IMR-90 (cell line): ENCODE measurements around the gene SASH3. TPM values are rescaled to one million over a fixed set of nuclear protein-coding genes. Genes with fewer than 3 reads are reported as not detected.

Source experiments
- ATAC-seq: fragments of 200-7000 bp; cut with Tn5 transposase; 2 replicates; pipeline ENCODE4 v1.9.1; 2020; ENCODE audit warnings: low read depth, mild to moderate bottlenecking, moderate library complexity
- BruUV-seq: library from RNA; stranded (reverse); fragments of 400-500 nt; replicated peaks from 2 replicates; lab custom pipeline; 2021; lab: Mats Ljungman, UMichigan
- CTCF ChIA-PET: fragments of 300-600 bp; formaldehyde crosslinking; extraction: SDS; loops from one replicate; lab custom pipeline; 2021; ENCODE audit warnings: antibody characterized with exemption; lab: Yijun Ruan, JAX
- POLR2A ChIA-PET: fragments of 300-600 bp; sonication (Branson Sonifier 250); formaldehyde crosslinking; loops from one replicate; lab custom pipeline; 2022; ENCODE audit warnings: antibody characterized with exemption; ENCODE audit not compliant: unreplicated experiment; lab: Charles Lee
- DNase-seq: peaks from one replicate; pipeline ENCODE4 v3.0.0; 2013
- H2AFZ ChIP-seq: replicated peaks from 2 replicates; pipeline ENCODE3; 2013; ENCODE audit warnings: low read length, mild to moderate bottlenecking; ENCODE audit not compliant: poor library complexity
- H2AK5ac ChIP-seq: 2 replicates; pipeline ENCODE4 v1.6.1; 2013; ENCODE audit warnings: low read depth, low read length, inconsistent platforms
- H2AK9ac ChIP-seq: replicated peaks from 2 replicates; pipeline ENCODE3; 2013; ENCODE audit warnings: mild to moderate bottlenecking, low read depth, low read length, moderate library complexity; ENCODE audit not compliant: poor library complexity
- H2BK120ac ChIP-seq: 2 replicates; pipeline ENCODE4 v1.6.1; 2013; ENCODE audit warnings: low read depth, low read length, inconsistent platforms
- H2BK15ac ChIP-seq: 3 replicates; pipeline ENCODE4 v1.6.1; 2013; ENCODE audit warnings: low read depth, low read length, inconsistent platforms
- H2BK20ac ChIP-seq: 2 replicates; pipeline ENCODE4 v1.6.1; 2013; ENCODE audit warnings: low read depth, mild to moderate bottlenecking, inconsistent platforms, low read length, moderate library complexity
- H2BK5ac ChIP-seq: 2 replicates; pipeline ENCODE4 v1.6.1; 2013; ENCODE audit warnings: mild to moderate bottlenecking, low read depth, low read length, inconsistent platforms; ENCODE audit not compliant: poor library complexity, severe bottlenecking
- H3K14ac ChIP-seq: replicated peaks from 2 replicates; pipeline ENCODE4 v1.6.1; 2013; ENCODE audit warnings: low read depth, low read length, inconsistent platforms
- H3K18ac ChIP-seq: 2 replicates; pipeline ENCODE4 v1.6.1; 2013; ENCODE audit warnings: low read depth, low read length, control low read depth
- H3K23ac ChIP-seq: 2 replicates; pipeline ENCODE4 v1.6.1; 2013; ENCODE audit warnings: low read depth, low read length, inconsistent platforms
- H3K27ac ChIP-seq: 2 replicates; pipeline ENCODE4 v1.5.1; 2013; ENCODE audit warnings: mild to moderate bottlenecking, control low read depth, low read length; ENCODE audit not compliant: insufficient read depth
- H3K27me3 ChIP-seq: 2 replicates; pipeline ENCODE4 v1.6.1; 2013; ENCODE audit warnings: low read length; ENCODE audit not compliant: control insufficient read depth, insufficient read depth
- H3K36me3 ChIP-seq: 2 replicates; pipeline ENCODE4 v1.6.1; 2013; ENCODE audit warnings: low read length, mixed read lengths; ENCODE audit not compliant: control insufficient read depth, insufficient read depth
- H3K4ac ChIP-seq: 2 replicates; pipeline ENCODE4 v1.6.1; 2013; ENCODE audit warnings: low read depth, low read length, inconsistent platforms
- H3K4me1 ChIP-seq: 2 replicates; pipeline ENCODE4 v1.6.1; 2013; ENCODE audit warnings: low read length, mixed read lengths; ENCODE audit not compliant: control insufficient read depth, insufficient read depth
- H3K4me2 ChIP-seq: 2 replicates; pipeline ENCODE4 v1.6.1; 2013; ENCODE audit warnings: low read depth, mild to moderate bottlenecking, control low read depth, low read length, moderate library complexity
- H3K4me3 ChIP-seq: 2 replicates; pipeline ENCODE4 v1.5.1; 2013; ENCODE audit warnings: low read depth, mild to moderate bottlenecking, control low read depth, low read length, moderate library complexity; ENCODE audit not compliant: insufficient read depth
- H3K56ac ChIP-seq: 2 replicates; pipeline ENCODE4 v1.6.1; 2013; ENCODE audit warnings: low read length, inconsistent platforms; ENCODE audit not compliant: insufficient read depth; ENCODE audit errors: extremely low read depth
- H3K79me1 ChIP-seq, 2 experiments: 2 replicates each; pipeline ENCODE4 v1.6.1; 2013; ENCODE audit warnings: low read length in 2 of 2, inconsistent platforms in 1 of 2, low read depth in 1 of 2
- H3K9ac ChIP-seq: 2 replicates; pipeline ENCODE4 v1.6.1; 2013; ENCODE audit warnings: low read depth, low read length, control low read depth
- H3K9me1 ChIP-seq: 2 replicates; pipeline ENCODE4 v1.6.1; 2013; ENCODE audit warnings: low read length, inconsistent platforms; ENCODE audit not compliant: insufficient read depth
- H3K9me3 ChIP-seq: 2 replicates; pipeline ENCODE4 v1.6.1; 2013; ENCODE audit warnings: low read length; ENCODE audit not compliant: control insufficient read depth, insufficient read depth
- H4K20me1 ChIP-seq: 2 replicates; pipeline ENCODE4 v1.6.1; 2013; ENCODE audit warnings: low read length, inconsistent platforms; ENCODE audit not compliant: insufficient read depth
- H4K5ac ChIP-seq: 2 replicates; pipeline ENCODE4 v1.6.1; 2013; ENCODE audit warnings: mild to moderate bottlenecking, low read depth, low read length, control low read depth
- H4K8ac ChIP-seq, 2 experiments: 2 replicates each; pipeline ENCODE4 v1.6.1; 2013; ENCODE audit warnings: low read depth in 2 of 2, low read length in 2 of 2, control low read depth in 1 of 2, inconsistent platforms in 1 of 2
- H4K91ac ChIP-seq: 2 replicates; pipeline ENCODE4 v1.6.1; 2013; ENCODE audit warnings: low read depth, low read length, inconsistent platforms; ENCODE audit not compliant: insufficient read depth
- BHLHE40 ChIP-seq: fragments of 150-350 bp; IDR thresholded peaks from 2 replicates; pipeline ENCODE4 v1.6.1; 2016; ENCODE audit warnings: mild to moderate bottlenecking, low read depth, low read length
- CEBPB ChIP-seq: IDR thresholded peaks from 2 replicates; pipeline ENCODE4 v1.6.1; 2012; ENCODE audit warnings: low read depth, low read length, improper control_type of control experiment
- CHD1 ChIP-seq: IDR thresholded peaks from 2 replicates; pipeline ENCODE4 v1.6.1; 2012; ENCODE audit warnings: low read depth, low read length, improper control_type of control experiment
- CTCF ChIP-seq: conservative IDR thresholded peaks from 2 replicates; pipeline ENCODE4 v1.5.1; 2012; ENCODE audit warnings: mild to moderate bottlenecking, low read depth, low read length, improper control_type of control experiment
- ELK1 ChIP-seq: fragments of 150-350 bp; IDR thresholded peaks from 2 replicates; pipeline ENCODE4 v1.6.1; 2016; ENCODE audit warnings: low read depth, mild to moderate bottlenecking, low read length, moderate library complexity, borderline replicate concordance
- FOS ChIP-seq: fragments of 150-350 bp; IDR thresholded peaks from 2 replicates; pipeline ENCODE4 v1.6.1; 2016; ENCODE audit warnings: low read depth, low read length
- MAFK ChIP-seq: IDR thresholded peaks from 2 replicates; pipeline ENCODE4 v1.6.1; 2012; ENCODE audit warnings: low read depth, low read length, improper control_type of control experiment
- MAZ ChIP-seq: IDR thresholded peaks from 2 replicates; pipeline ENCODE4 v1.6.1; 2012; ENCODE audit warnings: low read depth, mild to moderate bottlenecking, low read length, improper control_type of control experiment, moderate library complexity, borderline replicate concordance
- MXI1 ChIP-seq: IDR thresholded peaks from 2 replicates; pipeline ENCODE4 v1.6.1; 2012; ENCODE audit warnings: low read depth, mild to moderate bottlenecking, low read length, moderate library complexity, borderline replicate concordance
- NFE2L2 ChIP-seq: fragments of 150-350 bp; IDR thresholded peaks from 2 replicates; pipeline ENCODE4 v1.6.1; 2016; ENCODE audit warnings: low read depth, mild to moderate bottlenecking, low read length
- POLR2A ChIP-seq: IDR thresholded peaks from 2 replicates; pipeline ENCODE4 v1.6.1; 2012; ENCODE audit warnings: mild to moderate bottlenecking, low read depth, low read length
- RAD21 ChIP-seq: IDR thresholded peaks from 2 replicates; pipeline ENCODE4 v1.6.1; 2012; ENCODE audit warnings: low read length, improper control_type of control experiment
- RCOR1 ChIP-seq: IDR thresholded peaks from 2 replicates; pipeline ENCODE4 v1.6.1; 2012; ENCODE audit warnings: mild to moderate bottlenecking, low read length, improper control_type of control experiment; ENCODE audit not compliant: insufficient replicate concordance
- RFX5 ChIP-seq: IDR thresholded peaks from 2 replicates; pipeline ENCODE4 v1.8.0; 2012; ENCODE audit warnings: low read depth, mild to moderate bottlenecking, low read length, moderate library complexity
- SMC3 ChIP-seq: fragments of 150-350 bp; IDR thresholded peaks from 2 replicates; pipeline ENCODE4 v1.6.1; 2016; ENCODE audit warnings: low read depth, mild to moderate bottlenecking, antibody characterized with exemption, low read length, moderate library complexity
- WGBS, 2 experiments: methylation state at CpG; one replicate each; pipeline versions ENCODE4 v1.1.5 to v1.1.7; 2013; ENCODE audit warnings: missing lambda C conversion rate in 2 of 2; ENCODE audit not compliant: insufficient read length in 1 of 2; ENCODE audit errors: extremely low coverage in 2 of 2; 5-methylcytosine and 5-hydroxymethylcytosine counted together
- dilution Hi-C: fragments of 300-500 bp; cut with HindIII; formaldehyde crosslinking; loops from one replicate; pipeline ENCODE4 v1.14.3; 2018; ENCODE audit warnings: low sequenced_read_pairs; ENCODE audit not compliant: unreplicated experiment
- in situ Hi-C: fragments of 300-500 bp; cut with MboI; formaldehyde crosslinking; loops from 3 replicates; pipeline ENCODE4 v1.14.3; 2019; ENCODE audit warnings: low sequenced_read_pairs, inconsistent platforms, mixed read lengths
- intact Hi-C: fragments of 100-400 bp; cut with micrococcal nuclease; formaldehyde crosslinking; loops from 2 replicates; pipeline ENCODE4 v1.10.0; 2022
- polyA plus RNA-seq, 3 experiments: library from polyadenylated mRNA; depleted of rRNA; stranded (reverse); fragments of >200 nt; gene quantifications; 2 replicates each; pipeline ENCODE4 v1.2.3, GENCODE V29; 2012; ENCODE audit warnings: low replicate concordance in 1 of 3
- total RNA-seq: library from RNA; depleted of rRNA; stranded (reverse); fragments of >200 nt; gene quantifications from 2 replicates; pipeline ENCODE4 v1.2.3, GENCODE V29; 2012
- TF ChIP-seq, protein P1 (sequence below): fragments of 150-350 bp; IDR thresholded peaks from 2 replicates; pipeline ENCODE4 v1.6.1; 2017; ENCODE audit warnings: mild to moderate bottlenecking, antibody characterized with exemption, low read length, low read depth

Gene SASH3
- total and polyA plus RNA-seq, 2 of the 4 experiments (the other 2 are of a cell fraction): not detected

- in situ Hi-C loops: no loop called here
These were observed 19.6 kb upstream of the SASH3 start for GRCh38 chrX:129760155-129760554.

More at GRCh38 chrX:129760155-129760554, 19.6 kb upstream of the SASH3 start:
- Histone ChIP-seq H3K27me3 (no peaks in the 10 kb centered on the region; the same call in 1 of the 2 replicates), H3K79me1 (no peaks in the 10 kb centered on the region), H3K27ac (no peak overlapping the region), H3K4ac (no peak overlapping the region), H3K18ac (no peak overlapping the region), H4K91ac (no peak overlapping the region), H2AFZ (peak overlapping the region; percentile 77), H4K8ac (no peak overlapping the region), H3K9me1 (no peaks in the 10 kb centered on the region), H3K9ac (no peak overlapping the region), H4K20me1 (no peaks in the 10 kb centered on the region), H2BK15ac (no peak overlapping the region), H3K56ac (no peak overlapping the region), H4K5ac (no peak overlapping the region), H2AK5ac (no peak overlapping the region), H3K14ac (no peak overlapping the region), H3K4me1 (no peaks in the 10 kb centered on the region), H3K23ac (no peak overlapping the region), H2BK5ac (no peak overlapping the region), H2AK9ac (no peak overlapping the region), H3K9me3 (no peaks in the 10 kb centered on the region), H2BK20ac (no peak overlapping the region), H3K4me3 (no peak overlapping the region), H2BK120ac (no peak overlapping the region), H3K36me3 (no peaks in the 10 kb centered on the region), H3K4me2 (no peak overlapping the region)
- WGBS, 2 experiments: 41% methylated on average over 3 of the region's 9 CpGs; no CpG with 5 or more reads in 1 of the 2 experiments
- ATAC-seq: no peak
- POLR2A ChIA-PET: no interaction called here
- intact Hi-C loops: no loop called here
- TF ChIP-seq RFX5: no peak
- TF ChIP-seq CTCF: no peak
- TF ChIP-seq SMC3: no peak
- TF ChIP-seq ELK1: no peak
- TF ChIP-seq NFE2L2: no peak
- TF ChIP-seq CEBPB: no peak
- no peak for TF ChIP-seq MAZ
- no peak for TF ChIP-seq RCOR1
- TF ChIP-seq BHLHE40: no peak
- no peak for TF ChIP-seq RAD21
- TF ChIP-seq MXI1: no peak
- TF ChIP-seq MAFK: no peak
- no peak for TF ChIP-seq FOS
- TF ChIP-seq, protein P1, sequence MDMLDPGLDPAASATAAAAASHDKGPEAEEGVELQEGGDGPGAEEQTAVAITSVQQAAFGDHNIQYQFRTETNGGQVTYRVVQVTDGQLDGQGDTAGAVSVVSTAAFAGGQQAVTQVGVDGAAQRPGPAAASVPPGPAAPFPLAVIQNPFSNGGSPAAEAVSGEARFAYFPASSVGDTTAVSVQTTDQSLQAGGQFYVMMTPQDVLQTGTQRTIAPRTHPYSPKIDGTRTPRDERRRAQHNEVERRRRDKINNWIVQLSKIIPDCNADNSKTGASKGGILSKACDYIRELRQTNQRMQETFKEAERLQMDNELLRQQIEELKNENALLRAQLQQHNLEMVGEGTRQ: no peak
- no peak for TF ChIP-seq POLR2A
- TF ChIP-seq CHD1: no peak
- dilution Hi-C loops: no loop called here
- DNase-seq: no peak
- no TSS peak for BruUV-seq
- CTCF ChIA-PET: no interaction called here
